DND-41 (cell line): ENCODE results near the gene GPALPP1.

ENCODE experiments used
- CTCF ChIP-seq: IDR thresholded peaks from 2 replicates; pipeline ENCODE4 v1.5.1; 2012; ENCODE audit warnings: borderline replicate concordance, low read length, moderate library complexity, mild to moderate bottlenecking; ENCODE audit not compliant: poor library complexity, severe bottlenecking; ENCODE audit errors: extremely low read depth
- EZH2 ChIP-seq: IDR thresholded peaks from 3 replicates; pipeline ENCODE4 v1.6.1; 2012; ENCODE audit warnings: borderline replicate concordance, low read depth, mild to moderate bottlenecking, moderate library complexity, low read length, inconsistent platforms; ENCODE audit not compliant: severe bottlenecking

- TF ChIP-seq CTCF (no peak), EZH2 (no peak)
These were observed 59.6 kb downstream of the GPALPP1 start for GRCh38 chr13:45048890-45049407.
